LNCAP (cell line): Measurements from ENCODE around the gene CAMTA1.

Experiments
- CTCF ChIP-seq: fragments of 450-650 bp; IDR thresholded peaks from 2 replicates; pipeline ENCODE4 v1.5.1; 2017; ENCODE audit warnings: mild to moderate bottlenecking

Gene CAMTA1

GRCh38 chr1:7684861-7685635, 899.8 kb downstream of the CAMTA1 start:
- no peak for TF ChIP-seq CTCF

GRCh38 chr1:7686301-7686850, 901.1 kb downstream of the CAMTA1 start:
- no peak for TF ChIP-seq CTCF

- no peak for TF ChIP-seq CTCF
Measured at GRCh38 chr1:7687411-7687810, 902.2 kb downstream of the CAMTA1 start.

GRCh38 chr1:7688659-7689058, 903.4 kb downstream of the CAMTA1 start:
- TF ChIP-seq CTCF, result no peak

- TF ChIP-seq CTCF, result no peak
Measured at GRCh38 chr1:7690076-7690475, 904.8 kb downstream of the CAMTA1 start.

- TF ChIP-seq CTCF, result no peak
Measured at GRCh38 chr1:7690496-7691182, 905.4 kb downstream of the CAMTA1 start.

GRCh38 chr1:7691576-7691975, 906.3 kb downstream of the CAMTA1 start:
- no peak for TF ChIP-seq CTCF
